ENCODE data around the gene AP2M1. TPM values are rescaled to one million over a fixed set of nuclear protein-coding genes. Genes with fewer than 3 reads are reported as not detected.

AP2M1 gene
- total and polyA plus RNA-seq, 2 of the 13 experiments (the other 11 are each of a cell fraction or from before 2014, with no cell fraction given), result 126 to 146 TPM

DNA sequence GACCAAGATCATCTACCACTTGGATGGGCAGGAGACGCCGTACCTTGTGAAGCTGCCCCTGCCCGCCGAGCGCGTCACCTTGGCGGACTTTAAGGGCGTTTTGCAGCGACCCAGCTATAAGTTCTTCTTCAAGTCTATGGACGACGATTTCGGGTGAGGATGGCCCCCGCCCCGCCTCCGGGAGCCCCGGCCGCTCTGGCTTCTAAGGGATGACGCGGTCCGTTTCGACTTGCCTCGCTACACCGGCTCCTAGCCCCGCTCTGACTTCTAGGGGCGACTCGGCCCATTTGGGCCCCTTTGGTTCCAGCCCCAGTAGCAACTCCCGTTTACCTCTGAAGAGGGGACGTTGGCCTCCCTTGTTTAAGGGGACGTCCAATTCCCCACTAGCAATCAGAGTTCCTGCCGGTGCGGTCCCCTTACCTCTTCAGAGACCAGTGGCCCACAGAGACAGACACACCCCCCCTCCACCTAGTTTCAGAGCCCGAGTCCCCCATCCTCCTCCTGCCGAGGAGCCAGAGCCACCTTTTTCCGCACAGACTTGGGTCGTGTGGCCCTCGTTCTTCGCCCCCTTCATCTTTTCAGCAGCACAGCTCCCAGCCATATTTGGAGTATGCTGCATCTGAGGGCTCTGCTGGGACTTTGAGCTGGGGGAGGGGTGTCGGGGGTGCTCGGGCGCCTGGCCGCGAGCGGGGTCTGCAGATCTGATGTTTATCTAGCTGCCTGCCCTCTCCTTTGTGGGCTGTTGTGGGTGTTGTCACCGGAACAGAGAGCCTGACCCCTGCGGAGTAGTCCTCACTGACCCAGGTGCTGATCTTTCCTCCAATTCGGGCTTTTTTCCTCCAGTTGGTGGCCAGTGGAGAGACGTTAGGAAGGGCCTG is 18.8 kb upstream of the AP2M1 start (continued):
- TF ChIP-seq, protein P1, sequence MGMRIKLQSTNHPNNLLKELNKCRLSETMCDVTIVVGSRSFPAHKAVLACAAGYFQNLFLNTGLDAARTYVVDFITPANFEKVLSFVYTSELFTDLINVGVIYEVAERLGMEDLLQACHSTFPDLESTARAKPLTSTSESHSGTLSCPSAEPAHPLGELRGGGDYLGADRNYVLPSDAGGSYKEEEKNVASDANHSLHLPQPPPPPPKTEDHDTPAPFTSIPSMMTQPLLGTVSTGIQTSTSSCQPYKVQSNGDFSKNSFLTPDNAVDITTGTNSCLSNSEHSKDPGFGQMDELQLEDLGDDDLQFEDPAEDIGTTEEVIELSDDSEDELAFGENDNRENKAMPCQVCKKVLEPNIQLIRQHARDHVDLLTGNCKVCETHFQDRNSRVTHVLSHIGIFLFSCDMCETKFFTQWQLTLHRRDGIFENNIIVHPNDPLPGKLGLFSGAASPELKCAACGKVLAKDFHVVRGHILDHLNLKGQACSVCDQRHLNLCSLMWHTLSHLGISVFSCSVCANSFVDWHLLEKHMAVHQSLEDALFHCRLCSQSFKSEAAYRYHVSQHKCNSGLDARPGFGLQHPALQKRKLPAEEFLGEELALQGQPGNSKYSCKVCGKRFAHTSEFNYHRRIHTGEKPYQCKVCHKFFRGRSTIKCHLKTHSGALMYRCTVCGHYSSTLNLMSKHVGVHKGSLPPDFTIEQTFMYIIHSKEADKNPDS (CRISPR knock-in tag; IDR thresholded peaks at IDR 0.05), result no peak
- TF ChIP-seq CCAR2 (optimal IDR thresholded peaks at IDR 0.05; ENCODE audit: low read depth, low read length) (no peak), ZNF337 (CRISPR knock-in tag; IDR thresholded peaks at IDR 0.05; ENCODE audit: borderline replicate concordance, low read depth) (0 out of 2 replicates have a peak, but pooled peaks have one; percentile 28), ZNF644 (CRISPR knock-in tag; IDR thresholded peaks at IDR 0.05; ENCODE audit: low read depth) (no peak), POLR2A (IDR thresholded peaks at IDR 0.05; ENCODE audit: insufficient read depth in 1 of 2, low read depth in 2 of 2, low read length in 2 of 2) (peak; percentile 56 to 67), SP5 (CRISPR knock-in tag; IDR thresholded peaks at IDR 0.05; ENCODE audit: borderline replicate concordance, low read depth) (no peak), HMGA1 (CRISPR knock-in tag; conservative IDR thresholded peaks at IDR 0.05) (no peak), HOXA9 (CRISPR knock-in tag; IDR thresholded peaks at IDR 0.05; ENCODE audit: borderline replicate concordance) (no peak), SALL1 (CRISPR knock-in tag; IDR thresholded peaks at IDR 0.05) (peak; percentile 21; the same call in 1 of the 2 replicates), HNF4A (CRISPR knock-in tag; IDR thresholded peaks at IDR 0.05) (peak; percentile 68)
- TF ChIP-seq, protein P2, sequence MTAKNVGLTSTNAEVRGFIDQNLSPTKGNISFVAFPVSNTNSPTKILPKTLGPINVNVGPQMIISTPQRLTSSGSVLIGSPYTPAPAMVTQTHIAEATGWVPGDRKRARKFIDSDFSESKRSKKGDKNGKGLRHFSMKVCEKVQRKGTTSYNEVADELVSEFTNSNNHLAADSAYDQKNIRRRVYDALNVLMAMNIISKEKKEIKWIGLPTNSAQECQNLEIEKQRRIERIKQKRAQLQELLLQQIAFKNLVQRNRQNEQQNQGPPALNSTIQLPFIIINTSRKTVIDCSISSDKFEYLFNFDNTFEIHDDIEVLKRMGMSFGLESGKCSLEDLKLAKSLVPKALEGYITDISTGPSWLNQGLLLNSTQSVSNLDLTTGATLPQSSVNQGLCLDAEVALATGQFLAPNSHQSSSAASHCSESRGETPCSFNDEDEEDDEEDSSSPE (CRISPR knock-in tag; IDR thresholded peaks at IDR 0.05), result no peak
- TF ChIP-seq, protein P3, sequence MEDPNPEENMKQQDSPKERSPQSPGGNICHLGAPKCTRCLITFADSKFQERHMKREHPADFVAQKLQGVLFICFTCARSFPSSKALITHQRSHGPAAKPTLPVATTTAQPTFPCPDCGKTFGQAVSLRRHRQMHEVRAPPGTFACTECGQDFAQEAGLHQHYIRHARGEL (CRISPR knock-in tag; IDR thresholded peaks at IDR 0.05), result no peak
- TF ChIP-seq, protein P4, sequence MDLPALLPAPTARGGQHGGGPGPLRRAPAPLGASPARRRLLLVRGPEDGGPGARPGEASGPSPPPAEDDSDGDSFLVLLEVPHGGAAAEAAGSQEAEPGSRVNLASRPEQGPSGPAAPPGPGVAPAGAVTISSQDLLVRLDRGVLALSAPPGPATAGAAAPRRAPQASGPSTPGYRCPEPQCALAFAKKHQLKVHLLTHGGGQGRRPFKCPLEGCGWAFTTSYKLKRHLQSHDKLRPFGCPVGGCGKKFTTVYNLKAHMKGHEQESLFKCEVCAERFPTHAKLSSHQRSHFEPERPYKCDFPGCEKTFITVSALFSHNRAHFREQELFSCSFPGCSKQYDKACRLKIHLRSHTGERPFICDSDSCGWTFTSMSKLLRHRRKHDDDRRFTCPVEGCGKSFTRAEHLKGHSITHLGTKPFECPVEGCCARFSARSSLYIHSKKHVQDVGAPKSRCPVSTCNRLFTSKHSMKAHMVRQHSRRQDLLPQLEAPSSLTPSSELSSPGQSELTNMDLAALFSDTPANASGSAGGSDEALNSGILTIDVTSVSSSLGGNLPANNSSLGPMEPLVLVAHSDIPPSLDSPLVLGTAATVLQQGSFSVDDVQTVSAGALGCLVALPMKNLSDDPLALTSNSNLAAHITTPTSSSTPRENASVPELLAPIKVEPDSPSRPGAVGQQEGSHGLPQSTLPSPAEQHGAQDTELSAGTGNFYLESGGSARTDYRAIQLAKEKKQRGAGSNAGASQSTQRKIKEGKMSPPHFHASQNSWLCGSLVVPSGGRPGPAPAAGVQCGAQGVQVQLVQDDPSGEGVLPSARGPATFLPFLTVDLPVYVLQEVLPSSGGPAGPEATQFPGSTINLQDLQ (CRISPR knock-in tag; IDR thresholded peaks at IDR 0.05), result peak; percentile 79; the same call in 1 of the 2 replicates
- TF ChIP-seq, protein P5, sequence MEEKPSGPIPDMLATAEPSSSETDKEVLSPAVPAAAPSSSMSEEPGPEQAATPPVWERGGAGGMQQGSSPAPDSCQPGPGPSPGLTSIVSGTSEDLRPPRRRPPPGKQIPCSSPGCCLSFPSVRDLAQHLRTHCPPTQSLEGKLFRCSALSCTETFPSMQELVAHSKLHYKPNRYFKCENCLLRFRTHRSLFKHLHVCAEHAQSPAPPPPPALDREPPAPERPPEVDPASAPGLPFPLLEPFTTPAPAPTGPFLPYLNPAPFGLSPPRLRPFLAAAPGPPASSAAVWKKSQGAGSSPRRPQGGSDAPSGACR (CRISPR knock-in tag; IDR thresholded peaks at IDR 0.05), result no peak
- TF ChIP-seq, protein P6, sequence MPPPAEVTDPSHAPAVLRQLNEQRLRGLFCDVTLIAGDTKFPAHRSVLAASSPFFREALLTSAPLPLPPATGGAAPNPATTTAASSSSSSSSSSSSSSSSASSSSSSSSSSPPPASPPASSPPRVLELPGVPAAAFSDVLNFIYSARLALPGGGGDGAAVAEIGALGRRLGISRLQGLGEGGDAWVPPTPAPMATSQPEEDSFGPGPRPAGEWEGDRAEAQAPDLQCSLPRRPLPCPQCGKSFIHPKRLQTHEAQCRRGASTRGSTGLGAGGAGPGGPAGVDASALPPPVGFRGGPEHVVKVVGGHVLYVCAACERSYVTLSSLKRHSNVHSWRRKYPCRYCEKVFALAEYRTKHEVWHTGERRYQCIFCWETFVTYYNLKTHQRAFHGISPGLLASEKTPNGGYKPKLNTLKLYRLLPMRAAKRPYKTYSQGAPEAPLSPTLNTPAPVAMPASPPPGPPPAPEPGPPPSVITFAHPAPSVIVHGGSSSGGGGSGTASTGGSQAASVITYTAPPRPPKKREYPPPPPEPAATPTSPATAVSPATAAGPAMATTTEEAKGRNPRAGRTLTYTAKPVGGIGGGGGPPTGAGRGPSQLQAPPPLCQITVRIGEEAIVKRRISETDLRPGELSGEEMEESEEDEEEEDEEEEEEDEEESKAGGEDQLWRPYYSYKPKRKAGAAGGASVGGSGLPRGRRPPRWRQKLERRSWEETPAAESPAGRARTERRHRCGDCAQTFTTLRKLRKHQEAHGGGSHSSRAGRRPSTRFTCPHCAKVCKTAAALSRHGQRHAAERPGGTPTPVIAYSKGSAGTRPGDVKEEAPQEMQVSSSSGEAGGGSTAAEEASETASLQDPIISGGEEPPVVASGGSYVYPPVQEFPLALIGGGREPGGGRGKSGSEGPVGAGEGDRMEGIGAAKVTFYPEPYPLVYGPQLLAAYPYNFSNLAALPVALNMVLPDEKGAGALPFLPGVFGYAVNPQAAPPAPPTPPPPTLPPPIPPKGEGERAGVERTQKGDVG (CRISPR knock-in tag; IDR thresholded peaks at IDR 0.05; ENCODE audit: borderline replicate concordance), result no peak
